HG02870 (cell line): ENCODE results near the gene SOX13.
"Not testable (repeated sequence)": the region's sequence is repeated elsewhere in the genome, so short reads cannot be mapped to it uniquely, and the experiment has no call there.

ENCODE experiments used
- ATAC-seq: cut with Tn5 transposase; IDR thresholded peaks from one replicate; pipeline ENCODE4 v1.9.1; 2021; ENCODE audit warnings: mild to moderate bottlenecking, moderate library complexity; ENCODE audit not compliant: unreplicated experiment

Gene SOX13

GRCh38 chr1:204072931-204073836 lies at the start of gene SOX13:
TSS of gene SOX13 (plus strand) at chr1:204073115. CDS start at chr1:204112916, 39,801 bp downstream.
- ATAC-seq, result no peak

- no peak for ATAC-seq
Measured at GRCh38 chr1:204025917-204026707, 46.8 kb upstream of the SOX13 start.

- ATAC-seq, result no peak
Measured at GRCh38 chr1:204027446-204027845, 45.5 kb upstream of the SOX13 start.

- no peak for ATAC-seq
Measured at GRCh38 chr1:204029016-204029415, 43.9 kb upstream of the SOX13 start.

GRCh38 chr1:204031098-204031710 lies 41.7 kb upstream of the SOX13 start:
- ATAC-seq, result no peak

- no peak for ATAC-seq
Measured at GRCh38 chr1:204032642-204033235, 40.2 kb upstream of the SOX13 start.

- no peak for ATAC-seq
Measured at GRCh38 chr1:204033306-204033705, 39.6 kb upstream of the SOX13 start.

GRCh38 chr1:204036882-204037655 lies 35.8 kb upstream of the SOX13 start:
- ATAC-seq, result no peak

- no peak for ATAC-seq
Measured at GRCh38 chr1:204041232-204041767, 31.6 kb upstream of the SOX13 start.

GRCh38 chr1:204041803-204042505 lies 31.0 kb upstream of the SOX13 start:
- no peak for ATAC-seq

GRCh38 chr1:204042516-204042915 lies 30.4 kb upstream of the SOX13 start:
- ATAC-seq, result no peak

- no peak for ATAC-seq
Measured at GRCh38 chr1:204043680-204044079, 29.2 kb upstream of the SOX13 start.

- ATAC-seq, result no peak
Measured at GRCh38 chr1:204044448-204044847, 28.5 kb upstream of the SOX13 start.

- ATAC-seq, result no peak
Measured at GRCh38 chr1:204045430-204045829, 27.5 kb upstream of the SOX13 start.

- ATAC-seq, result no peak
Measured at GRCh38 chr1:204046346-204046745, 26.6 kb upstream of the SOX13 start.

GRCh38 chr1:204048796-204049195 lies 24.1 kb upstream of the SOX13 start:
- not testable (repeated sequence) for ATAC-seq

GRCh38 chr1:204051258-204051657 lies 21.7 kb upstream of the SOX13 start:
- ATAC-seq, result no peak

GRCh38 chr1:204051718-204052117 lies 21.2 kb upstream of the SOX13 start:
- no peak for ATAC-seq

GRCh38 chr1:204053893-204054292 lies 19.0 kb upstream of the SOX13 start:
- ATAC-seq, result no peak
